SK-N-SH (cell line): Measurements from ENCODE around the gene KRTAP22-1. TPM values are rescaled to one million over a fixed set of nuclear protein-coding genes. Genes with fewer than 3 reads are reported as not detected.

Experiments
- CTCF ChIA-PET: fragments of 300-600, 350-600 bp; formaldehyde crosslinking; extraction: SDS; loops from one replicate; lab custom pipeline; 2021; lab: Yijun Ruan, JAX
- POLR2A ChIA-PET: fragments of 350-600 bp; sonication (Branson Sonifier 250); formaldehyde crosslinking; extraction: SDS; loops from one replicate; lab custom pipeline; 2020; ENCODE audit warnings: antibody characterized with exemption, inconsistent platforms; lab: Yijun Ruan, JAX
- DNase-seq: peaks from one replicate; pipeline ENCODE4 v3.0.0; 2012
- H2AFZ ChIP-seq: fragments of 200-600 bp; sonication (generic); 2 replicates; pipeline ENCODE4 v1.8.1; 2016; ENCODE audit warnings: antibody characterized with exemption, mild to moderate bottlenecking, low read depth
- H3F3A ChIP-seq: fragments of 200-600 bp; sonication (generic); replicated peaks from 2 replicates; pipeline ENCODE3; 2016; ENCODE audit warnings: antibody characterized with exemption, mild to moderate bottlenecking; ENCODE audit not compliant: insufficient read depth
- H3K27ac ChIP-seq, 2 experiments: fragments of 200-500 bp in 1 of 2; fragments of 200-600 bp in 1 of 2; sonication (Bioruptor generic) in 1 of 2; sonication (generic), shearing (Covaris generic) in 1 of 2; 2 replicates each; pipeline versions ENCODE4 v1.5.1 to v1.6.1; 2014 to 2016; ENCODE audit warnings: low read depth in 2 of 2, inconsistent platforms in 1 of 2, low read length in 1 of 2, mild to moderate bottlenecking in 1 of 2, mixed read lengths in 1 of 2
- H3K27me3 ChIP-seq: fragments of 200-600 bp; sonication (generic), shearing (Covaris generic); 2 replicates; pipeline ENCODE4 v1.6.1; 2016; ENCODE audit warnings: mixed run types; ENCODE audit not compliant: insufficient read depth
- H3K36me3 ChIP-seq, 2 experiments: fragments of 200-500 bp in 1 of 2; fragments of 200-600 bp in 1 of 2; sonication (Bioruptor generic) in 1 of 2; sonication (generic) in 1 of 2; replicated peaks in 1 of 2; 2 replicates each; pipeline versions ENCODE3 to v1.5.1; 2014 to 2016; ENCODE audit warnings: low read length in 1 of 2, mild to moderate bottlenecking in 1 of 2; ENCODE audit not compliant: insufficient read depth in 2 of 2, control insufficient read depth in 1 of 2
- H3K4me1 ChIP-seq, 2 experiments: fragments of 200-500 bp in 1 of 2; fragments of 200-600 bp in 1 of 2; sonication (Bioruptor generic) in 1 of 2; sonication (generic), shearing (Covaris generic) in 1 of 2; 2 replicates each; pipeline versions ENCODE4 v1.5.1 to v1.6.1; 2014 to 2016; ENCODE audit warnings: low read depth in 1 of 2, low read length in 1 of 2, mixed run types in 1 of 2; ENCODE audit not compliant: insufficient read depth in 2 of 2, control insufficient read depth in 1 of 2
- H3K4me2 ChIP-seq: fragments of 200-600 bp; sonication (generic), shearing (Covaris generic); 2 replicates; pipeline ENCODE4 v1.6.1; 2017; ENCODE audit warnings: mixed run types
- H3K4me3 ChIP-seq, 2 experiments: fragments of 200-500 bp in 1 of 2; fragments of 200-600 bp in 1 of 2; sonication (Bioruptor generic) in 1 of 2; sonication (generic), shearing (Covaris generic) in 1 of 2; 2 replicates each; pipeline versions ENCODE4 v1.5.1 to v1.8.1; 2014 to 2016; ENCODE audit warnings: low read depth in 2 of 2, inconsistent platforms in 1 of 2, low read length in 1 of 2, mild to moderate bottlenecking in 1 of 2, mixed read lengths in 1 of 2, moderate library complexity in 1 of 2
- H3K79me2 ChIP-seq: fragments of 200-600 bp; sonication (generic); 2 replicates; pipeline ENCODE4 v1.8.1; 2017; ENCODE audit warnings: mild to moderate bottlenecking; ENCODE audit not compliant: insufficient read depth
- H3K9ac ChIP-seq: fragments of 200-600 bp; sonication (generic); 2 replicates; pipeline ENCODE4 v1.6.1; 2017; ENCODE audit warnings: mixed run types
- H3K9me2 ChIP-seq: fragments of 200-600 bp; sonication (generic); 2 replicates; pipeline ENCODE4 v1.6.1; 2017; ENCODE audit warnings: mixed run types
- H3K9me3 ChIP-seq: fragments of 200-600 bp; sonication (generic); 2 replicates; pipeline ENCODE4 v1.6.1; 2017; ENCODE audit warnings: mixed run types, mild to moderate bottlenecking, moderate library complexity
- H4K20me1 ChIP-seq: fragments of 200-600 bp; sonication (generic); 2 replicates; pipeline ENCODE4 v1.6.1; 2017; ENCODE audit warnings: mild to moderate bottlenecking, mixed run types; ENCODE audit not compliant: insufficient read depth
- CHD2 ChIP-seq: fragments of 150-350 bp; IDR thresholded peaks from 2 replicates; pipeline ENCODE4 v1.6.1; 2018; ENCODE audit warnings: low read length; ENCODE audit not compliant: partially characterized antibody
- CTCF ChIP-seq: fragments of 200-600 bp; sonication (generic); IDR thresholded peaks from 2 replicates; pipeline ENCODE4 v1.6.1; 2017; ENCODE audit warnings: antibody characterized with exemption, mild to moderate bottlenecking, moderate library complexity
- ELF1 ChIP-seq: IDR thresholded peaks from 2 replicates; pipeline ENCODE4 v1.4.0; 2012
- EP300 ChIP-seq, 2 experiments: IDR thresholded peaks; 2 replicates each; pipeline versions ENCODE4 v1.4.0 to v1.6.1; 2012; ENCODE audit warnings: borderline replicate concordance in 1 of 2, low read depth in 1 of 2, low read length in 1 of 2
- FOXM1 ChIP-seq: IDR thresholded peaks from 2 replicates; pipeline ENCODE4 v1.4.0; 2012; ENCODE audit warnings: low read depth, mild to moderate bottlenecking
- GATA2 ChIP-seq: sonication (generic); formaldehyde crosslinking; IDR thresholded peaks from 2 replicates; pipeline ENCODE4 v1.5.0; 2020; ENCODE audit warnings: mild to moderate bottlenecking, missing genetic modification reagents
- MEF2A ChIP-seq: IDR thresholded peaks from 2 replicates; pipeline ENCODE4 v1.4.0; 2012; ENCODE audit warnings: low read depth, borderline replicate concordance
- MXI1 ChIP-seq: IDR thresholded peaks from 2 replicates; pipeline ENCODE4 v1.6.1; 2012; ENCODE audit warnings: mild to moderate bottlenecking, low read depth, low read length, improper control_type of control experiment
- NRF1 ChIP-seq: IDR thresholded peaks from 2 replicates; pipeline ENCODE4 v1.6.1; 2012; ENCODE audit warnings: low read depth, mild to moderate bottlenecking, low read length
- POLR2AphosphoS5 ChIP-seq: IDR thresholded peaks from 2 replicates; pipeline ENCODE4 v1.6.1; 2012; ENCODE audit warnings: low read depth, low read length
- RCOR1 ChIP-seq: fragments of 150-350 bp; IDR thresholded peaks from 2 replicates; pipeline ENCODE4 v1.6.1; 2017; ENCODE audit warnings: antibody characterized with exemption, low read length
- RFX5 ChIP-seq: IDR thresholded peaks from 2 replicates; pipeline ENCODE4 v1.6.1; 2012; ENCODE audit warnings: mild to moderate bottlenecking, improper control_type of control experiment, low read length
- SIN3A ChIP-seq: IDR thresholded peaks from 2 replicates; pipeline ENCODE4 v1.6.1; 2012; ENCODE audit warnings: low read depth, mild to moderate bottlenecking, low read length, moderate library complexity, borderline replicate concordance
- TEAD4 ChIP-seq: IDR thresholded peaks from 2 replicates; pipeline ENCODE4 v1.4.0; 2012; ENCODE audit warnings: mild to moderate bottlenecking, borderline replicate concordance; ENCODE audit not compliant: insufficient read depth
- USF2 ChIP-seq: fragments of 150-350 bp; IDR thresholded peaks from 2 replicates; pipeline ENCODE4 v1.6.1; 2017; ENCODE audit warnings: antibody characterized with exemption, low read length, low read depth, borderline replicate concordance
- YY1 ChIP-seq: IDR thresholded peaks from 2 replicates; pipeline ENCODE4 v1.4.0; 2012; ENCODE audit warnings: low read depth, mild to moderate bottlenecking
- WGBS: methylation state at CpG from one replicate; pipeline ENCODE4 v1.1.6; 2017; ENCODE audit warnings: low lambda C conversion rate; 5-methylcytosine and 5-hydroxymethylcytosine counted together
- polyA plus RNA-seq, 3 experiments: library from polyadenylated mRNA; depleted of rRNA; stranded (reverse); fragments of >200 nt; gene quantifications; 2 replicates each; pipeline ENCODE4 v1.2.3, GENCODE V29; 2012
- TF ChIP-seq, protein P1 (sequence below): IDR thresholded peaks from 2 replicates; pipeline ENCODE4; 2012
- TF ChIP-seq, protein P2 (sequence below): IDR thresholded peaks from 2 replicates; pipeline ENCODE4 v1.4.0; 2012; ENCODE audit warnings: low read depth

The KRTAP22-1 gene
- polyA plus RNA-seq, 1 of the 3 experiments (the other 2 are of a cell fraction): not detected

DNA sequence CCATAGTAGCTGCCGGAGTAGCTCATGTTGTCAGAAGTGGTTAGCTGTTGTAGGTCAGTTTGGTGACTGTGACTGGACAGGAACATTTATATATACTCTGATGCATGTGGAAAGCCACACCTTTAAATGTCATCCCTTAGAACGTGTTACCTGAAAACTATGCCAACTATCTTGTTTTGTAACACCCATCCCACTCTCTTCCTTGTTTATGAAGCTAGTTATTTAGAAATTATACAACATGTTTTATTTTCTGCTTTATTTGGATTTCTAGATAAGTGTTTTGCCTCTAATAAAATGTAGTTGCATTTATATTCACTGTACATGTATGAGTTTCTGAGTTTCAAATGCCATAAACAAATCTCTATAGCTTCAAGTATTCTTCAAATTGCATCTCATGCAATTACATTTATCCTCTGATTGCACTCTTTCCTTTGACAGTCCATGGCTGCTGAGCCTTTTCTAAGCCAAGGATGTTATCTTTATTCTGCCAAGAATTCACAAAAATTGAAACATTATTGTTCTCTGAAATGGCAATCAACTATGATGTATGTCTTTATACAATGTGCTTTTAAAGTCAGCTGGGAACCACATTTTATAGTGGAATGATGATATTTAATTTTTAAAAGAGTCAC is 39.5 kb upstream of the KRTAP22-1 start, which contains the start of gene KRTAP19-7:
KRTAP19-7 (minus strand) TSS at position 51 of the 632 bp plus-strand sequence; CDS start at position 26, 25 bp downstream.
- no peak within 1 kb of the TSS for H3K4me2 ChIP-seq
- H3K9ac ChIP-seq: no peak within 1 kb of the TSS
- H3K79me2 ChIP-seq: no peaks in the 10 kb centered on the region
- H3F3A ChIP-seq: no peaks in the 10 kb centered on the region
- no peak within 1 kb of the TSS for H2AFZ ChIP-seq
- TF ChIP-seq CHD2 (no peak), SIN3A (no peak), NRF1 (no peak), MEF2A (no peak), USF2 (no peak), TEAD4 (no peak), FOXM1 (no peak), YY1 (no peak), GATA2 (no peak), POLR2AphosphoS5 (no peak), RFX5 (no peak), RCOR1 (no peak), CTCF (no peak), EP300 (IDR thresholded peaks at IDR 0.05; ENCODE audit: borderline replicate concordance in 1 of 2, low read depth in 1 of 2, low read length in 1 of 2) (no peak)
- no peaks in the 10 kb centered on the region for H3K9me3 ChIP-seq
- CTCF ChIA-PET: no interaction called here
- POLR2A ChIA-PET: no interaction called here
- WGBS: 0% methylated on average over 1 of the region's 2 CpGs
- H3K4me1 ChIP-seq: no peaks in the 10 kb centered on the region
- H3K4me3 ChIP-seq: no peak within 1 kb of the TSS
- H3K27ac ChIP-seq: no peak within 1 kb of the TSS
- no peak for DNase-seq
- no peaks in the 10 kb centered on the region for H3K9me2 ChIP-seq
- no peaks in the 10 kb centered on the region for H4K20me1 ChIP-seq
- H3K27me3 ChIP-seq: no peaks in the 10 kb centered on the region
- no peaks in the 10 kb centered on the region for H3K36me3 ChIP-seq

DNA sequence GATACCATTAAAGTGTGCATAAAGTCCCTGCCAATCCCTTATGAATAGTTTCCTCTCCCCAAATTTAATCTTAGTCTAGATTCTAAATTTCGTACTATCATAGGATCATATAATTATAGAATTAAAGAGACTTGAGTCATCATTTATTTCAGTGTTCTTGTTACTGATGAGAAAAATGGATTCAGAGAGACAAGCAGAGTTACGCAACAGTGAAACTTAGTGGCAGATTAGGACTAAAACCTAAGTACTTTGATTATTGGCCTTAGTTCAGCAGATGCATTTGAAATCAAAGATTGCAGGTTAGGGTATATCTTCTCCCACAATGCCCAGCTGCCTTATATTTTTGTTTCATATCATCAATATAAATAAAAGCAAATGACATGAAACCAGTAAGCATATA is 38.9 kb upstream of the KRTAP22-1 start:
- H3K27ac ChIP-seq: no peak overlapping the region
- H3K27me3 ChIP-seq: no peaks in the 10 kb centered on the region
- ChIA-PET CTCF (no interaction called here), POLR2A (no interaction called here)
- no peaks in the 10 kb centered on the region for H3K79me2 ChIP-seq
- DNase-seq: no peak
- H2AFZ ChIP-seq: no peak overlapping the region
- no peak overlapping the region for H3K9ac ChIP-seq
- H4K20me1 ChIP-seq: no peaks in the 10 kb centered on the region
- no peak overlapping the region for H3K4me3 ChIP-seq
- H3K4me2 ChIP-seq: no peak overlapping the region
- TF ChIP-seq NRF1 (no peak), MXI1 (no peak), ELF1 (no peak), EP300 (IDR thresholded peaks at IDR 0.05; ENCODE audit: borderline replicate concordance in 1 of 2, low read depth in 1 of 2, low read length in 1 of 2) (no peak)
- TF ChIP-seq, protein P1, sequence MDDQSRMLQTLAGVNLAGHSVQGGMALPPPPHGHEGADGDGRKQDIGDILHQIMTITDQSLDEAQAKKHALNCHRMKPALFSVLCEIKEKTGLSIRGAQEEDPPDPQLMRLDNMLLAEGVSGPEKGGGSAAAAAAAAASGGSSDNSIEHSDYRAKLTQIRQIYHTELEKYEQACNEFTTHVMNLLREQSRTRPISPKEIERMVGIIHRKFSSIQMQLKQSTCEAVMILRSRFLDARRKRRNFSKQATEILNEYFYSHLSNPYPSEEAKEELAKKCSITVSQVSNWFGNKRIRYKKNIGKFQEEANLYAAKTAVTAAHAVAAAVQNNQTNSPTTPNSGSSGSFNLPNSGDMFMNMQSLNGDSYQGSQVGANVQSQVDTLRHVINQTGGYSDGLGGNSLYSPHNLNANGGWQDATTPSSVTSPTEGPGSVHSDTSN: no peak
- TF ChIP-seq, protein P2, sequence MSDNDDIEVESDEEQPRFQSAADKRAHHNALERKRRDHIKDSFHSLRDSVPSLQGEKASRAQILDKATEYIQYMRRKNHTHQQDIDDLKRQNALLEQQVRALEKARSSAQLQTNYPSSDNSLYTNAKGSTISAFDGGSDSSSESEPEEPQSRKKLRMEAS: no peak
- H3K9me3 ChIP-seq: no peaks in the 10 kb centered on the region
- H3K4me1 ChIP-seq: no peaks in the 10 kb centered on the region
- no peaks in the 10 kb centered on the region for H3K9me2 ChIP-seq
- H3F3A ChIP-seq: no peaks in the 10 kb centered on the region
- no peaks in the 10 kb centered on the region for H3K36me3 ChIP-seq
- WGBS: 0% methylated on average over 2 of the region's 2 CpGs
